CD8-positive, alpha-beta memory T cell (primary cell): Measurements from ENCODE around the gene PSMB8. TPM values are rescaled to one million over a fixed set of nuclear protein-coding genes. Genes with fewer than 3 reads are reported as not detected.
"Not testable (repeated sequence)": the region's sequence is repeated elsewhere in the genome, so short reads cannot be mapped to it uniquely, and the experiment has no call there.

ENCODE experiments used
- CTCF ChIA-PET: fragments of 350-600 bp; sonication (Branson Sonifier 250); formaldehyde crosslinking; loops from one replicate; lab custom pipeline; 2021; ENCODE audit warnings: antibody characterized with exemption; lab: Charles Lee
- POLR2A ChIA-PET: fragments of 350-600 bp; sonication (Branson Sonifier 250); formaldehyde crosslinking; loops from one replicate; lab custom pipeline; 2021; ENCODE audit warnings: antibody characterized with exemption; lab: Charles Lee
- DNase-seq, 5 donors: peaks; one replicate each; pipeline versions ENCODE4 v3.0.0 to v3.0.0-alpha.2; 2020 to 2022; ENCODE audit warnings: mixed read lengths in 1 of 5
- H3K27ac ChIP-seq: one replicate; pipeline ENCODE4 v1.7.0; 2013; ENCODE audit warnings: low read depth, mild to moderate bottlenecking, low read length, moderate library complexity
- H3K27me3 ChIP-seq: 2 replicates; pipeline ENCODE4 v1.7.0; 2013; ENCODE audit warnings: low read length, mild to moderate bottlenecking; ENCODE audit not compliant: insufficient read depth, poor library complexity, severe bottlenecking
- H3K36me3 ChIP-seq: 2 replicates; pipeline ENCODE4 v1.7.0; 2013; ENCODE audit warnings: mild to moderate bottlenecking, low read length, moderate library complexity; ENCODE audit not compliant: insufficient read depth
- H3K4me1 ChIP-seq: 2 replicates; pipeline ENCODE4 v1.7.0; 2013; ENCODE audit warnings: mild to moderate bottlenecking, low read length, moderate library complexity; ENCODE audit not compliant: insufficient read depth
- H3K4me3 ChIP-seq: 2 replicates; pipeline ENCODE4 v1.7.0; 2013; ENCODE audit warnings: mild to moderate bottlenecking, low read length
- H3K9me3 ChIP-seq: 2 replicates; pipeline ENCODE4 v1.7.0; 2013; ENCODE audit warnings: mild to moderate bottlenecking, low read length
- H3K27ac Mint-ChIP-seq, 8 donors: one replicate each; pipeline ENCODE4 v1.8.0; 2020 to 2021; ENCODE audit warnings: mixed read lengths in 8 of 8, mild to moderate bottlenecking in 6 of 8, inconsistent platforms in 3 of 8, moderate library complexity in 3 of 8
- H3K27me3 Mint-ChIP-seq, 2 donors: one replicate each; pipeline ENCODE4 v1.8.0; 2020 to 2021; ENCODE audit warnings: mixed read lengths in 2 of 2, mild to moderate bottlenecking in 1 of 2, moderate library complexity in 1 of 2
- H3K36me3 Mint-ChIP-seq, 3 donors: one replicate each; pipeline ENCODE4 v1.8.0; 2020 to 2021; ENCODE audit warnings: mixed read lengths in 3 of 3, inconsistent platforms in 1 of 3, mild to moderate bottlenecking in 1 of 3
- H3K4me1 Mint-ChIP-seq, 3 donors: one replicate each; pipeline ENCODE4 v1.8.0; 2020 to 2021; ENCODE audit warnings: mixed read lengths in 3 of 3, inconsistent platforms in 1 of 3, mild to moderate bottlenecking in 1 of 3
- H3K4me3 Mint-ChIP-seq, 7 donors: one replicate each; pipeline ENCODE4 v1.8.0; 2020 to 2021; ENCODE audit warnings: mixed read lengths in 7 of 7, mild to moderate bottlenecking in 6 of 7, moderate library complexity in 4 of 7, inconsistent platforms in 2 of 7
- H3K9me3 Mint-ChIP-seq, 5 donors: one replicate each; pipeline ENCODE4 v1.8.0; 2020 to 2022; ENCODE audit warnings: mixed read lengths in 5 of 5, mild to moderate bottlenecking in 3 of 5, moderate library complexity in 2 of 5, inconsistent platforms in 1 of 5
- polyA plus RNA-seq: library from polyadenylated mRNA; unstranded; fragments of 300-500 nt; fragmentation: Illumina TruSeq; gene quantifications from one replicate; pipeline ENCODE4 v1.2.3, GENCODE V29; 2021
- total RNA-seq, 2 experiments: library from RNA; stranded (reverse); gene quantifications; one replicate each; pipeline ENCODE4 v1.2.3, GENCODE V29; 2021

Gene PSMB8
- total and polyA plus RNA-seq, 3 experiments from 2014 or later: 311 to 422 (median 326) TPM

DNA sequence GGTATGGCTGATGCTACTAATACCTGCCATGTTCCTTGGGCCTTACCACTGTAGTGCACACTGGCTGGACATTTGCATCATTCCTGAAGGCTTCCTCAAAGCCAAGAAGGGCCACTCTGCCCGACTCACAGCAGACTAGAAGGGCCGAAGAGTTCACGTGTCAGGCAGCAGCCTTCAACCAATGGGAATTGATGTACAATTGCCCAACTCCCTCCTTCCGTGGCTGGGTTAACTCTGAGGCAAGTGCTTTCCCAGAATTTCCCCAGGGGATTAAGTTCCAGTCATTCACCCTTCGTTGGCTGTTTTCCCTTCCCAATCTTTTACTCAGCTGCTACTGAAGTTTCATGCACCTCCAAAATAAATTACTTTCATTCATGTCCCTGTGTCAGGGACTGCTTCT lies 39.9 kb upstream of the PSMB8 start:
- Histone ChIP-seq H3K9me3 (no peaks in the 10 kb centered on the region), H3K27ac (no peak overlapping the region), H3K27me3 (no peaks in the 10 kb centered on the region), H3K4me3 (no peak overlapping the region), H3K36me3 (no peaks in the 10 kb centered on the region), H3K4me1 (no peaks in the 10 kb centered on the region)
- peak overlapping the region in 1 of 8 donors; percentile 67 for H3K27ac Mint-ChIP-seq
- no peak overlapping the region for H3K4me3 Mint-ChIP-seq
- H3K27me3 Mint-ChIP-seq: no peaks in the 10 kb centered on the region
- no peaks in the 10 kb centered on the region for H3K9me3 Mint-ChIP-seq
- no peaks in the 10 kb centered on the region for H3K4me1 Mint-ChIP-seq
- DNase-seq: no peak
- CTCF ChIA-PET: interaction anchor here (1.3 to 5.4 kb wide), 3 partner anchors 45 to 101 kb away, joined by 3 to 64 read pairs (median 29); partner anchors contain the start of genes HLA-DMA and TAP2
- POLR2A ChIA-PET: interaction anchor here (0.8 kb wide), 1 partner anchor 89 kb away, joined by 3 read pairs; no protein-coding TSS in a partner anchor
- peaks cover 2 to 11% (median 4%) of the 10 kb centered on the region in 3 donors for H3K36me3 Mint-ChIP-seq

GRCh38 chr6:32882879-32883250 lies 39.0 kb upstream of the PSMB8 start:
- no peaks in the 10 kb centered on the region for H3K4me1 Mint-ChIP-seq
- H3K4me3 Mint-ChIP-seq: no peak overlapping the region
- Histone ChIP-seq H3K36me3 (no peaks in the 10 kb centered on the region), H3K27me3 (no peaks in the 10 kb centered on the region), H3K4me1 (no peaks in the 10 kb centered on the region), H3K4me3 (no peak overlapping the region), H3K9me3 (no peaks in the 10 kb centered on the region), H3K27ac (no peak overlapping the region)
- peaks cover 0 to 2% of the 10 kb centered on the region in 2 donors for H3K27me3 Mint-ChIP-seq
- CTCF ChIA-PET: interaction anchor here (0.9 to 5.4 kb wide), 5 partner anchors 11 to 104 kb away, joined by 3 to 64 read pairs (median 5); partner anchors contain the start of genes HLA-DMA and TAP2
- H3K27ac Mint-ChIP-seq: no peak overlapping the region
- POLR2A ChIA-PET: no interaction called here
- no peak for DNase-seq
- no peaks in the 10 kb centered on the region for H3K9me3 Mint-ChIP-seq
- H3K36me3 Mint-ChIP-seq: peaks cover 2 to 16% (median 4%) of the 10 kb centered on the region in 3 donors

DNA sequence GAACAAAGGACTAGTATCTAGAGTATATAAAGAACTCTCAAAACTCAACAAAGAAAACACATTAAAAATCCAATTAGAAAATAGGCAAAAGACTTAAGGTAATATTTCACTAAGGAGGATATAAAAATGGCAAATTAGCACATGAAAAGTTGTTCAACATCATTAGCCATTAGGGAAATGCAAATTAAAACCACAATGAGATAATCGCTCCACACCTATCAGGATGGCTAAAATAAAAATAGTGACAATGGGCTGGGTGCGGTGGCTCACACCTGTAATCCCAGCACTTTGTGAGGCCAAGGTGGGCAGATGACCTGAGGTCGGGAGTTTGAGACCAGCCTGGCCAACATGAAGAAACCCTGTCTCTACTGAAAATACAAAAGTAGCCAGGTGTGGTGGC lies 37.1 kb upstream of the PSMB8 start:
- H3K4me1 Mint-ChIP-seq, H3K27me3 Mint-ChIP-seq, H3K27ac ChIP-seq, H3K27me3 ChIP-seq, H3K9me3 ChIP-seq, DNase-seq, H3K4me1 ChIP-seq, H3K4me3 Mint-ChIP-seq, H3K36me3 ChIP-seq, H3K9me3 Mint-ChIP-seq, H3K4me3 ChIP-seq: not testable (repeated sequence)
- ChIA-PET POLR2A (interaction anchor here (0.7 to 1.1 kb wide), 2 partner anchors 91 to 403 kb away, joined by 3 read pairs; no protein-coding TSS in a partner anchor), CTCF (interaction anchor here (0.9 to 3.5 kb wide), 5 partner anchors 12 to 104 kb away, joined by 3 to 22 read pairs (median 4); partner anchors contain the start of gene TAP2)
- Mint-ChIP-seq H3K36me3 (peaks cover 2 to 17% (median 4%) of the 10 kb centered on the region in 3 donors), H3K27ac (peak overlapping the region in 1 of 8 donors; percentile 35)

DNA sequence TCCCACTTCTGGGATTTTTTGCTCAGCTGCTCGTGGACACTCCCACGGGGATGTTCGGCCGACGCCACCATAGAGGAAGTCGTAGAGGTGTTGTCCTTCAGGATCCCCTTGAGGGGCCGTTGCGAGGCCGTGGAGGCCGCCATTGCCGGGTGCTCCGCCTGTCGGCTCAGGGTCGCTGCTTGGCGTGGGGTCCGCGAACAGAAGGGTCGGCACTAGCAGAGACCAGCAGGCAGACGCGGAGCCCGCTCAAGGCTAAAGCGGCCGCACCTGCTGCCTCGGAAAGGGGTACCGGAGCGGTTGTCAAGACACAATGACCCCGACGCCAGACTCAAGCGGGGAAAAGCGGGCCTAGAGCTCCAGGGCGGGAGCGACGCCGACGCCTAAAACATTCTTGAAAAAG lies 35.8 kb upstream of the PSMB8 start:
- no peak overlapping the region for H3K27ac ChIP-seq
- Mint-ChIP-seq H3K4me3 (no peak overlapping the region), H3K9me3 (no peaks in the 10 kb centered on the region), H3K36me3 (peaks cover 2 to 17% (median 4%) of the 10 kb centered on the region in 3 donors), H3K27ac (peak overlapping the region in 1 of 8 donors; percentile 74), H3K4me1 (no peaks in the 10 kb centered on the region), H3K27me3 (peaks cover 0 to 8% of the 10 kb centered on the region in 2 donors)
- no peaks in the 10 kb centered on the region for H3K27me3 ChIP-seq
- DNase-seq: no peak
- no peak overlapping the region for H3K4me3 ChIP-seq
- H3K9me3 ChIP-seq: no peaks in the 10 kb centered on the region
- ChIA-PET CTCF (interaction anchor here (1.3 to 3.5 kb wide), 4 partner anchors 11 to 105 kb away, joined by 3 to 22 read pairs (median 9); partner anchors contain the start of gene TAP2), POLR2A (no interaction called here)
- no peaks in the 10 kb centered on the region for H3K4me1 ChIP-seq
- no peaks in the 10 kb centered on the region for H3K36me3 ChIP-seq

- Histone ChIP-seq H3K27ac (no peak overlapping the region), H3K27me3 (no peaks in the 10 kb centered on the region), H3K36me3 (no peaks in the 10 kb centered on the region), H3K4me3 (no peak overlapping the region), H3K9me3 (no peaks in the 10 kb centered on the region), H3K4me1 (no peaks in the 10 kb centered on the region)
- Mint-ChIP-seq H3K4me1 (no peaks in the 10 kb centered on the region), H3K27ac (no peak overlapping the region), H3K27me3 (peaks cover 8 to 21% of the 10 kb centered on the region in 2 donors), H3K9me3 (peaks cover 0 to 4% (median 2%) of the 10 kb centered on the region in 5 donors), H3K4me3 (no peak overlapping the region), H3K36me3 (peaks cover 2 to 17% (median 11%) of the 10 kb centered on the region in 3 donors)
- CTCF ChIA-PET: interaction anchor here (1.4 to 2.9 kb wide), 3 partner anchors 8 to 108 kb away, joined by 4 to 10 read pairs (median 6); partner anchors contain the start of gene TAP2
- no peak for DNase-seq
- POLR2A ChIA-PET: interaction anchor here (0.6 kb wide), 1 partner anchor 79 kb away, joined by 3 read pairs; no protein-coding TSS in a partner anchor
These were observed 32.8 kb upstream of the PSMB8 start for GRCh38 chr6:32876603-32877002.

GRCh38 chr6:32873947-32874346 lies 30.1 kb upstream of the PSMB8 start:
- H3K27ac Mint-ChIP-seq, CTCF ChIA-PET, H3K4me1 ChIP-seq, H3K9me3 Mint-ChIP-seq, H3K4me1 Mint-ChIP-seq, H3K36me3 ChIP-seq, DNase-seq, H3K36me3 Mint-ChIP-seq, H3K4me3 Mint-ChIP-seq, H3K9me3 ChIP-seq, H3K4me3 ChIP-seq, H3K27me3 ChIP-seq, H3K27ac ChIP-seq: not testable (repeated sequence)
- POLR2A ChIA-PET: interaction anchor here (1.0 kb wide), 1 partner anchor 36 kb away, joined by 3 read pairs; the partner anchor contains the start of gene TAP2
- peaks cover 9 to 21% of the 10 kb centered on the region in 2 donors for H3K27me3 Mint-ChIP-seq

DNA sequence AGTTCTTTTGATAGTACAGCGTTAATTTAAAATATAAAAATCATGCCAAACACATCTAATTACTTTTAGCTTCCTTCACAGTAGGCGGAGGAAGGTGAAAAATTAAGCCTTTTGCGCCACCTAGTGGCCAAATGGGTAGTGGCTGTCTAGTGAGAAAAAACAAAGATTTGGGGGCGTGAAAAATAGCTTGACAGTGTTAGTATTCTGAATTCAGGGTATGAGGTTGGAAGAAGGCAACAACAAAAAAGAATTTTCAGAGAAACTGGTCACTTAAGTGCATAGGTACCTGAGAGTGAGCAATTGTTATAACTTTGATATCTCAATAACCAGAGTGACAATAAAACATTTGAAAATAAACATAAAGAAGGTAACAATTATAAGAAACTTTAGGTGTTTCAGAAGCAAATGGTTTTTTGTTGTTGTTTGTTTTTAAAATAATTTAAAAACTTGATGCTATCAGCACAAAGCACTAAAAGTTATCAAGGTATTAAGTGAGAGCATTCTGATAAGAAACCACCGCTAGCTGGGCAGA lies 24.5 kb upstream of the PSMB8 start:
- Histone ChIP-seq H3K36me3 (no peaks in the 10 kb centered on the region), H3K9me3 (no peaks in the 10 kb centered on the region), H3K4me3 (no peak overlapping the region), H3K4me1 (peaks cover 23% of the 10 kb centered on the region), H3K27me3 (no peaks in the 10 kb centered on the region), H3K27ac (no peak overlapping the region)
- no peak overlapping the region for H3K4me3 Mint-ChIP-seq
- H3K27ac Mint-ChIP-seq: peak overlapping the region in 1 of 8 donors; percentile 40
- DNase-seq: peak; percentile 76 to 89 (median 82)
- ChIA-PET POLR2A (interaction anchor here (0.6 to 3.2 kb wide), 12 partner anchors 11 to 683 kb away, joined by 3 to 56 read pairs (median 6); partner anchors contain the start of genes HLA-DPB1, PSMB8, PSMB9 and TAP1), CTCF (interaction anchor here (0.7 to 7.9 kb wide), 33 partner anchors 9 to 456 kb away, joined by 3 to 190 read pairs (median 5); partner anchors contain the start of genes BRD2, HLA-DMA, PSMB8 and PSMB9)
- H3K36me3 Mint-ChIP-seq: peaks cover 0 to 12% (median 7%) of the 10 kb centered on the region in 3 donors
- peaks cover 0 to 4% (median 3%) of the 10 kb centered on the region in 5 donors for H3K9me3 Mint-ChIP-seq
- peaks cover 4% of the 10 kb centered on the region in 2 donors for H3K27me3 Mint-ChIP-seq
- peaks cover 24 to 35% (median 31%) of the 10 kb centered on the region in 3 donors for H3K4me1 Mint-ChIP-seq
